Left kidney (tissue), 8 donors: ENCODE data around the gene DGCR2. TPM values are rescaled to one million over a fixed set of nuclear protein-coding genes. Genes with fewer than 3 reads are reported as not detected.
A peak's percentile ranks its signal among the peaks of the same experiment; 100 is the strongest.
"Not testable (repeated sequence)": the region's sequence is repeated elsewhere in the genome, so short reads cannot be mapped to it uniquely, and the experiment has no call there.

Source experiments
- DNase-seq: peaks from one replicate; pipeline ENCODE4 v3.0.0-alpha.2; 2013
- long read RNA-seq, 8 donors: transcript quantifications; one replicate each; lab custom pipeline, GENCODE V29; 2026
- polyA plus RNA-seq: library from polyadenylated mRNA; unstranded; fragments of 120-200 nt; gene quantifications from one replicate; pipeline ENCODE4 v1.2.1, GENCODE V29; 2013; ENCODE audit not compliant: insufficient read length

The DGCR2 gene, protein sequence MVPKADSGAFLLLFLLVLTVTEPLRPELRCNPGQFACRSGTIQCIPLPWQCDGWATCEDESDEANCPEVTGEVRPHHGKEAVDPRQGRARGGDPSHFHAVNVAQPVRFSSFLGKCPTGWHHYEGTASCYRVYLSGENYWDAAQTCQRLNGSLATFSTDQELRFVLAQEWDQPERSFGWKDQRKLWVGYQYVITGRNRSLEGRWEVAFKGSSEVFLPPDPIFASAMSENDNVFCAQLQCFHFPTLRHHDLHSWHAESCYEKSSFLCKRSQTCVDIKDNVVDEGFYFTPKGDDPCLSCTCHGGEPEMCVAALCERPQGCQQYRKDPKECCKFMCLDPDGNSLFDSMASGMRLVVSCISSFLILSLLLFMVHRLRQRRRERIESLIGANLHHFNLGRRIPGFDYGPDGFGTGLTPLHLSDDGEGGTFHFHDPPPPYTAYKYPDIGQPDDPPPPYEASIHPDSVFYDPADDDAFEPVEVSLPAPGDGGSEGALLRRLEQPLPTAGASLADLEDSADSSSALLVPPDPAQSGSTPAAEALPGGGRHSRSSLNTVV
- polyA plus RNA-seq, result 71.5 TPM
- long read RNA-seq, donor 1, full-length matches to known transcripts, result 10 of 35 reads
- long read RNA-seq, donor 1, partial matches to known transcripts, result 18 of 35 reads
- long read RNA-seq, donor 1, other reads (novel, unspliced or antisense), result 7 of 35 reads
- long read RNA-seq, donor 2, full-length matches to known transcripts, result 8 of 24 reads
- long read RNA-seq, donor 2, partial matches to known transcripts, result 16 of 24 reads
- long read RNA-seq, donor 2, other reads (novel, unspliced or antisense), result 0 of 24 reads
- long read RNA-seq, donor 3, full-length matches to known transcripts, result 7 of 17 reads
- long read RNA-seq, donor 3, partial matches to known transcripts, result 5 of 17 reads
- long read RNA-seq, donor 3, other reads (novel, unspliced or antisense), result 5 of 17 reads
- long read RNA-seq, donor 4, result 0 reads
- long read RNA-seq, donor 5, full-length matches to known transcripts, result 8 of 47 reads
- long read RNA-seq, donor 5, partial matches to known transcripts, result 33 of 47 reads
- long read RNA-seq, donor 5, other reads (novel, unspliced or antisense), result 6 of 47 reads
- long read RNA-seq, donor 6, full-length matches to known transcripts, result 6 of 41 reads
- long read RNA-seq, donor 6, partial matches to known transcripts, result 27 of 41 reads
- long read RNA-seq, donor 6, other reads (novel, unspliced or antisense), result 8 of 41 reads
- long read RNA-seq, donor 7, full-length matches to known transcripts, result 10 of 42 reads
- long read RNA-seq, donor 7, partial matches to known transcripts, result 20 of 42 reads
- long read RNA-seq, donor 7, other reads (novel, unspliced or antisense), result 12 of 42 reads
- long read RNA-seq, donor 8, full-length matches to known transcripts, result 7 of 7 reads
- long read RNA-seq, donor 8, partial matches to known transcripts, result 0 of 7 reads
- long read RNA-seq, donor 8, other reads (novel, unspliced or antisense), result 0 of 7 reads

DNA sequence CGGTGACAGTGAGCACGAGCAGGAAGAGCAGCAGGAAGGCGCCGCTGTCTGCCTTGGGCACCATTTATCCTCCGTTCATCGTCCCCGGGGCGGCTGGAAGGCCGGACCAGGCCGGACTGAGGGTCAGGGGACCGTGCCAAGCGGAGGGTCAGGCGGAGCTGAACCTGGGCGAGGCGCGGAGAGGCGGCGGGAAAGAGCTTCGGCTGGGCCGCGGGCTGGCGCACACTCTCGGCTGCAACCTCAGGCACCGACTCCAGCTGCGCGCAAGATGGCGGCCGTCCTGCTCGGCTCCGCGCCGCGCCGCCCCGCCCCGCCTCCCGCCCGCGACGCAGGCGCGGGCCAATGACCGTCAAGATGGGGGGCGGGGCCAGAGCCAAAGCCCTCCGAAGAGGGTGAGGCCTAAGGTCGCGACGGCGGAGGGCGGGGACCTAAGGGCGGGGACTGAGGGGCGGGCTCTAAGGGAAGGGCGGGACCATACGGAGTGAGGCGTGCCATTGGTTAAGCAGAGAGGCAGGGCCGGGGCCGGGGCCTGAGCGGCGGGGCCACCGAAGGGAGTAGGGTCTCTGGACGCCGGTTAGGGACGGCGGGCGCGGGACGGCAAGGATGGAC lies at the start of gene DGCR2:
Gene DGCR2 (minus strand): TSS at position 270 of the 609 bp plus-strand sequence. CDS start 206 bp downstream, at position 64.
- peak; percentile 97 for DNase-seq

- no peak for DNase-seq
Observed at GRCh38 chr22:19169947-19170318, 47.7 kb upstream of the DGCR2 start.

- no peak for DNase-seq
Observed at GRCh38 chr22:19169002-19169946, 47.1 kb upstream of the DGCR2 start.

GRCh38 chr22:19168088-19168890 lies 46.1 kb upstream of the DGCR2 start:
- DNase-seq, result no peak

GRCh38 chr22:19167106-19167869 lies 45.1 kb upstream of the DGCR2 start:
- no peak for DNase-seq

GRCh38 chr22:19166421-19166820 lies 44.2 kb upstream of the DGCR2 start:
- DNase-seq, result no peak

- no peak for DNase-seq
Observed at GRCh38 chr22:19164425-19164824, 42.2 kb upstream of the DGCR2 start.

DNA sequence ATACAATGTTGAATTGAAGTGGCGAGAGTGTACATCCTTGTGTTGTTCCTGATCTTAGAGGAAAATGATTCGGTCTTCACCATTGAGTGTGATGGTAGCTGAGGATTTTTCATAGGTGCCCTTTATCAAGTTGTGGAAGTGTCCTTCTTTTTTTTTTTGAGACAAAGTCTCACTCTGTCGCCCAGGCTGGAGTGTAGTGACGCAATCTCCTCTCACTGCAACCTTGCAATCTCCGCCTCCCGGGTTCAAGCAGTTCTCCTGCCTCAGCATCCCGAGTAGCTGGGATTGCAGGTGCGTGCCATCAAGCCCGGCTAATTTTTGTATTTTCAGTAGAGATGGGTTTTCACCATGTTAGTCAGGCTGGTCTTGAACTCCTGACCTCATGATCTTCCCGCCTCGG lies 36.4 kb upstream of the DGCR2 start:
- not testable (repeated sequence) for DNase-seq

DNA sequence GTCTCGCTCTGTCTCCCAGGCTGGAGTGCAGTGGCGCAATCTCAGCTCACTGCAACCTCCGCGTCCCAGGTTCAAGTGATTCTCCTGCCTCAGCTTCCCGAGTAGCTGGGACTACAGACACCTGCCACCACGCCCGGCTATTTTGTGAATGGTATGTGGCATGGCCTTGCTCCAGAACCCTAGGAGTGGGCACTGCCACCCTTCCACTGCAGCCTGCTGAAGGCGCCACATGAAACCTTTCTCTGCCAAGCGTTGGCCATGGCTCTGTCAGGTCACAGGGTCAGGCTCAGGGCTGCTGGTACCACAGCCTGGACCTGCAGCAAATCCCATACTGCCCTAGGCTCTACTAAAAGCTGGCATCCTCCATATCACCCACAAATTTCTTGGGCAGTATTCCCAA lies 33.9 kb upstream of the DGCR2 start:
- DNase-seq, result not testable (repeated sequence)

- no peak for DNase-seq
Observed at GRCh38 chr22:19152942-19153883, 31.0 kb upstream of the DGCR2 start.

DNA sequence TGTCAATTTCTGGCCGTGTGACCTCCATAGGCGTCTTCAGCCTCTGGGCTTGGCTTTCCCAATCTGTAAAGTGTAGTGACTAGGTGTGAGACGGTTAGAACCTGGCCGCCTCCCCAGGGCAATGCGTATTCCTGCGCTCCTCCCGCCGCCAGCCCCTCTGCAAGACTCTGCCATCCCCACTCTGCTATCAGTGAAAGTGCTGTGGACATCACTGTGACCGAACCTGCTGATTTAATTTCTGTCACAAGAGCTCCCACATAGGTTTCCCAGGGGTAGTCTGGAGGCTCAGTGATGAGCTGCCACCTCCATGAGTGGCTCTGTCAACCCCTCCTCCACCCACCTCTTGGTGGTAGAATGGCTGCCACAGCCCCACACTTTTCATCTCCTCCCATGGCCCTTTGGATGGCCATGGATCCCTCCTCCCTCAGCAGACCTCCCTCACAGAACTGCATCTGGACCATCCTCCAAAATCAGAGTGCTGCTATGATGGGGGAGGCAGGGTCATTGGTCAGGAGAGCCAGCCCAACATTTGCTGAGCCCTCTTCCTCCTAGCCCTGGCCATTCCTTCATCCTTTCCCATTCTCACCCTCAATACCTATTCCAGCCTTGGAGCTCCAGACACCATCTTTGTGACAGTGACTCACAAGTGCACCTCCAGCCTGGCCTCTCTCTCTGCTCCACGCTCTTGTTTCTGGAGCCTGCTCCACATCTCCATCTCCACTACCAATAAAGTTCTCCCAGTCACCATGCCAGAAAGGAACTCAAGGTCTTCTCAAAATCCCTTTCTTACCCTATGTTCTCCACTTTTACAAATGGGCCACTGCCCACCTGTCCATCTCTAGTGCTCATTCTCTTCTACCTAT lies 29.3 kb upstream of the DGCR2 start:
- DNase-seq, result no peak

DNA sequence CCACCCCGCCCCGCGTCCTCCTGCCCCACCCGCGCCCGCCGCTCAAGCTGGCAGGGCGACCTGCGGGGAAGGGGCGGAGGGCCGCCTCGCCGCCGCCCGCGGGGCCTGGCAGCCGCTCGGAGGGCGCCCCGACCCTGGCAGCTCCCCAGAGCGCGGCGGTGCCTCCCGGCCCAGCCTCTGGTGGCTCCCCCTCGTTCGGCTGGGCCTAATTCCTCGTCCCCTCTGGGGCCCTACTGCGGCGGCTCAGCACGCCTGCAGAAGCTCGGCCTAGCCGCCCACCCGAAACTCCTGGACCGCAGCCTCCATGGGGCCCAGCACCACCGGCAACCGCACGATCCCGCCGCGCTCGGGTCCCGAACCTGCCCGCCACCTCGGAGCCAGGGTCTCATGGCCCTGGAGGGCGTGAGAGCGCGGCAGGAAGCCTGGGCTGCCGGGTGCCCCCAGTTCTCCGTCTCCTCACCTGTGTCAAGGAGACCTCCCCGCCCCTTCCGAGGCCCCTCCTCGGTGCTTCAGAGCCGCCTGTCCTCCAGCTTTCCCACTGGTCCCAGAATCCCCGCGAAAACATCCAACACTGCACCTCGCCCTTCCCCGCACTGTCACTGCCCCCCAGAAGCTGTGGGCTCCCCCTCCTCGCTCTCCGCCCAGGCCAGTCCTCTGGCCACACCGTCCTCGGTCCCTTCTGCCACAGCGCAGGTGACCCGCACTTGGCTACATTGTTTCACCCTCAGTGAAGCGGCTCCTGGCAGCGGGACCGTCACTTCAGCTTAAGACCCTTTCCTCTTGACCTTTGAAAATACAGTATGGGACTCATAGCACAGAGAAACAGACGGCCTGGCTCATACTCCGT lies 28.5 kb upstream of the DGCR2 start:
- DNase-seq, result no peak

- DNase-seq, result no peak
Observed at GRCh38 chr22:19149991-19150390, 27.8 kb upstream of the DGCR2 start, which contains the start of gene GSC2. GSC2 (minus strand) TSS chr22:19150292; CDS start chr22:19150283, 9 bp downstream.

DNA sequence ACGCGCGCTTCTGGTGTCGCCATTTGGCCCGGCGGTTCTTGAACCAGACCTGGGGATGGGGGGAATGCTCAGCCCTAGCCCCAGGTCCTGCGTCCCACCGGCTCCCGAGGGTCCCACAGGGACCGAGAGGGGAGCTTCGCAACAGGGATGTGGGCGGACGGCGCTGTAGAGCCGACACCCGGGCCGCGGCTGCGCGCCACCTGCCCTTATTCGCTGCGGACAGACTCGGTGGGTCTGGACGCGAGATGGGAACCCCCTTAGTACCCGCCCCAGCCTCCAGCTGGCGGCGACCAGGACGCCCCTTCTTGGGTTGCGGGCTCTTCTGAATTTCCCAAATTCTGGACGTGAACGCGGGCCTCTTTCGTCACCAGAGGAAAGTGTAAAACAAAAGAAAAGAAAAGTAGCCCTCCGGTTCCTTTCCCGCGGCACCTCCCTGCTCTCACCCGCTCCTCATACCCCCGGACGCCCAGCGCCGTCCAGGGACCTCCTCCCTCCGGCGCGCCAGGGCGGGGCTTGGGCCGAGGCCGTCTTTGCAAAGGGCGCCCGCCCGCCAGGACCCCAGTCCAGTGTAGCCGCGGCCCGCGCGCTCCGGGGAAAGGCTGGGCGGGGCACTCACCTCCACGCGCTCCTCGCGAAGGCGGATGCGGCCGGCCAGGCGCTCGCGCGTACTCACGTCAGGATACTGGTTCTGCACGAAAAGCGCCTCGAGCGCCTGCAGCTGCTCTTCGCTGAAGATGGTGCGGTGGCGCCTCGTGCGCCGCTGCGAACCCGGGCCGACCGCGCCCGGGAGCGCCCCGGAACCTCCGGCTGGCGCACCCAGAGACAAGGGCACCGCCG lies 27.1 kb upstream of the DGCR2 start:
- DNase-seq, result no peak
